SK-N-SH treated with all-trans-retinoic acid at 6 μM for 48 hours (cell line): Measurements from ENCODE around the gene C5.

Experiments
- CREB5 ChIP-seq: fragments of 250-450 bp; sonication (Bioruptor Pico); IDR thresholded peaks from 2 replicates; pipeline ENCODE4 v1.5.1; 2020; ENCODE audit warnings: low read depth, mild to moderate bottlenecking, moderate library complexity
- RARB ChIP-seq: fragments of 250-450 bp; sonication (Bioruptor Pico); IDR thresholded peaks from 2 replicates; pipeline ENCODE4 v1.8.0; 2021; ENCODE audit warnings: mild to moderate bottlenecking, moderate library complexity

GRCh38 chr9:120911295-120911837 lies 138.7 kb downstream of the C5 start:
- TF ChIP-seq CREB5 (CRISPR knock-in tag): no peak
- TF ChIP-seq RARB: no peak
